Transverse colon (tissue), 4 donors: ENCODE results near the gene HS3ST4.

Source experiments
- CTCF ChIP-seq, 5 experiments: fragments of 200-600 bp in 3 of 5; fragments of 450-650 bp in 2 of 5; sonication (generic) in 3 of 5; IDR thresholded peaks; 1 replicate in 2 of 5; 2 replicates in 3 of 5; pipeline ENCODE4 v1.5.1; 2016 to 2017; ENCODE audit warnings: antibody characterized with exemption in 5 of 5, inconsistent platforms in 3 of 5, mild to moderate bottlenecking in 2 of 5, moderate library complexity in 1 of 5
- POLR2A ChIP-seq: fragments of 450-650 bp; IDR thresholded peaks from one replicate; pipeline ENCODE4 v1.6.1; 2016; ENCODE audit warnings: antibody characterized with exemption, mild to moderate bottlenecking, moderate library complexity
- POLR2AphosphoS5 ChIP-seq, 3 donors: sonication (generic); formaldehyde crosslinking; IDR thresholded peaks; one replicate each; pipeline ENCODE4 v1.6.1; 2016; ENCODE audit warnings: antibody characterized with exemption in 3 of 3

GRCh38 chr16:25771216-25771615 is 79.5 kb downstream of the HS3ST4 start:
- TF ChIP-seq POLR2A, result no peak
- no peak for TF ChIP-seq CTCF (IDR thresholded peaks at IDR 0.05)
- TF ChIP-seq POLR2AphosphoS5 (IDR thresholded peaks at IDR 0.05), result no peak
